GM23338 (cell line): ENCODE measurements around the gene LRRC27.

Experiments
- CREB1 ChIP-seq: fragments of 250-450 bp; sonication (Bioruptor Pico); IDR thresholded peaks from 2 replicates; pipeline ENCODE4 v1.5.0; 2020; ENCODE audit warnings: low read depth, mild to moderate bottlenecking, moderate library complexity
- EZH2 ChIP-seq: fragments of 200-600 bp; sonication (generic); IDR thresholded peaks from one replicate; pipeline ENCODE4 v1.8.0; 2017; ENCODE audit warnings: antibody characterized with exemption, mild to moderate bottlenecking, low read depth; ENCODE audit not compliant: unreplicated experiment
- STAT1 ChIP-seq: IDR thresholded peaks from one replicate; pipeline ENCODE4 v1.6.1; 2016; ENCODE audit warnings: antibody characterized with exemption; ENCODE audit not compliant: unreplicated experiment
- TF ChIP-seq, protein P1 (sequence below), 2 experiments: fragments of 200-600 bp in 1 of 2; sonication (generic) in 1 of 2; conservative IDR thresholded peaks; 2 replicates each; pipeline versions ENCODE4 v1.5.1 to v1.6.1; 2016 to 2017; ENCODE audit warnings: antibody characterized with exemption in 2 of 2, low read depth in 2 of 2, mild to moderate bottlenecking in 2 of 2, moderate library complexity in 1 of 2
- TF ChIP-seq, protein P2 (sequence below): IDR thresholded peaks from one replicate; pipeline ENCODE4 v1.6.1; 2018; ENCODE audit warnings: antibody characterized with exemption; ENCODE audit not compliant: unreplicated experiment

DNA sequence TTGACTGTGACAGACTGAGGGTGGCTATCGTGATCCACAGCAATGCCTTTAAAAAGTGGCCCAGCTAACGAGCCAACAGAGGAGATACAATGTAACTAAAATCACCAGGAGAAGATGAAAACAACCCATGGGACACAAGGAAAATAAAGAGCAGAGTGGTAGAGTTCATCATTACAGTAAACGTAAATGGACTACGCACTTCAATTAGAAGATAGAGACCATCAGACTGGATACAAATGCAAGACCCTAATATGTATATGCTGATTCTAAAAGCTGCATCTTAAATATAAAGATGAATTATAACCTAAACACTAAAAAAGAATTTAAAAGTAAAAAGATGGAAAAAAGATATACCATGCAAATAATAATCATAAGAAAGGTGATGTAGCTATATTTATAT is 17.7 kb upstream of the LRRC27 start:
- TF ChIP-seq, protein P1, sequence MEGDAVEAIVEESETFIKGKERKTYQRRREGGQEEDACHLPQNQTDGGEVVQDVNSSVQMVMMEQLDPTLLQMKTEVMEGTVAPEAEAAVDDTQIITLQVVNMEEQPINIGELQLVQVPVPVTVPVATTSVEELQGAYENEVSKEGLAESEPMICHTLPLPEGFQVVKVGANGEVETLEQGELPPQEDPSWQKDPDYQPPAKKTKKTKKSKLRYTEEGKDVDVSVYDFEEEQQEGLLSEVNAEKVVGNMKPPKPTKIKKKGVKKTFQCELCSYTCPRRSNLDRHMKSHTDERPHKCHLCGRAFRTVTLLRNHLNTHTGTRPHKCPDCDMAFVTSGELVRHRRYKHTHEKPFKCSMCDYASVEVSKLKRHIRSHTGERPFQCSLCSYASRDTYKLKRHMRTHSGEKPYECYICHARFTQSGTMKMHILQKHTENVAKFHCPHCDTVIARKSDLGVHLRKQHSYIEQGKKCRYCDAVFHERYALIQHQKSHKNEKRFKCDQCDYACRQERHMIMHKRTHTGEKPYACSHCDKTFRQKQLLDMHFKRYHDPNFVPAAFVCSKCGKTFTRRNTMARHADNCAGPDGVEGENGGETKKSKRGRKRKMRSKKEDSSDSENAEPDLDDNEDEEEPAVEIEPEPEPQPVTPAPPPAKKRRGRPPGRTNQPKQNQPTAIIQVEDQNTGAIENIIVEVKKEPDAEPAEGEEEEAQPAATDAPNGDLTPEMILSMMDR (conservative IDR thresholded peaks at IDR 0.05; ENCODE audit: low read depth in 2 of 2), result no peak
- no peak for TF ChIP-seq STAT1
- no peak for TF ChIP-seq EZH2
- TF ChIP-seq, protein P2, sequence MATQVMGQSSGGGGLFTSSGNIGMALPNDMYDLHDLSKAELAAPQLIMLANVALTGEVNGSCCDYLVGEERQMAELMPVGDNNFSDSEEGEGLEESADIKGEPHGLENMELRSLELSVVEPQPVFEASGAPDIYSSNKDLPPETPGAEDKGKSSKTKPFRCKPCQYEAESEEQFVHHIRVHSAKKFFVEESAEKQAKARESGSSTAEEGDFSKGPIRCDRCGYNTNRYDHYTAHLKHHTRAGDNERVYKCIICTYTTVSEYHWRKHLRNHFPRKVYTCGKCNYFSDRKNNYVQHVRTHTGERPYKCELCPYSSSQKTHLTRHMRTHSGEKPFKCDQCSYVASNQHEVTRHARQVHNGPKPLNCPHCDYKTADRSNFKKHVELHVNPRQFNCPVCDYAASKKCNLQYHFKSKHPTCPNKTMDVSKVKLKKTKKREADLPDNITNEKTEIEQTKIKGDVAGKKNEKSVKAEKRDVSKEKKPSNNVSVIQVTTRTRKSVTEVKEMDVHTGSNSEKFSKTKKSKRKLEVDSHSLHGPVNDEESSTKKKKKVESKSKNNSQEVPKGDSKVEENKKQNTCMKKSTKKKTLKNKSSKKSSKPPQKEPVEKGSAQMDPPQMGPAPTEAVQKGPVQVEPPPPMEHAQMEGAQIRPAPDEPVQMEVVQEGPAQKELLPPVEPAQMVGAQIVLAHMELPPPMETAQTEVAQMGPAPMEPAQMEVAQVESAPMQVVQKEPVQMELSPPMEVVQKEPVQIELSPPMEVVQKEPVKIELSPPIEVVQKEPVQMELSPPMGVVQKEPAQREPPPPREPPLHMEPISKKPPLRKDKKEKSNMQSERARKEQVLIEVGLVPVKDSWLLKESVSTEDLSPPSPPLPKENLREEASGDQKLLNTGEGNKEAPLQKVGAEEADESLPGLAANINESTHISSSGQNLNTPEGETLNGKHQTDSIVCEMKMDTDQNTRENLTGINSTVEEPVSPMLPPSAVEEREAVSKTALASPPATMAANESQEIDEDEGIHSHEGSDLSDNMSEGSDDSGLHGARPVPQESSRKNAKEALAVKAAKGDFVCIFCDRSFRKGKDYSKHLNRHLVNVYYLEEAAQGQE, result no peak
- TF ChIP-seq CREB1 (CRISPR knock-in tag), result no peak
